Activated T-cell treated with anti-CD3 and anti-CD28 coated beads for 24 hours (primary cell): Measurements from ENCODE around the gene DHX8.
"Not testable (repeated sequence)": the region's sequence is repeated elsewhere in the genome, so short reads cannot be mapped to it uniquely, and the experiment has no call there.

ENCODE experiments used
- DNase-seq: peaks from one replicate; pipeline ENCODE4 v3.0.0-alpha.2; 2020; ENCODE audit warnings: low read depth

The DHX8 gene

DNA sequence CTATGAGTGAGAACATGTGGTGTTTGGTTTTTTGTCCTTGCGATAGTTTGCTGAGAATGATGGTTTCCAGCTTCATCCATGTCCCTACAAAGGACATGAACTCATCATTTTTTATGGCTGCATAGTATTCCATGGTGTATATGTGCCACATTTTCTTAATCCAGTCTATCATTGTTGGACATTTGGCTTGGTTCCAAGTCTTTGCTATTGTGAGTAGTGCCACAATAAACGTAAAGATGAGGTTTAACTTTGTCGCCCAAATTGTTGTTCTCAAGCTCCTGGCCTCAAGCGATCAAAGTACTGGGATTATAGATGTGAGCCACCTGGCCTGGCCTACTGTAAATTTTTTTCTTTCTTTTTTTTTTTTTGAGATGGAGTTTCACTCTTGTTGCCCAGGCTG lies 21.2 kb upstream of the DHX8 start:
- not testable (repeated sequence) for DNase-seq

DNA sequence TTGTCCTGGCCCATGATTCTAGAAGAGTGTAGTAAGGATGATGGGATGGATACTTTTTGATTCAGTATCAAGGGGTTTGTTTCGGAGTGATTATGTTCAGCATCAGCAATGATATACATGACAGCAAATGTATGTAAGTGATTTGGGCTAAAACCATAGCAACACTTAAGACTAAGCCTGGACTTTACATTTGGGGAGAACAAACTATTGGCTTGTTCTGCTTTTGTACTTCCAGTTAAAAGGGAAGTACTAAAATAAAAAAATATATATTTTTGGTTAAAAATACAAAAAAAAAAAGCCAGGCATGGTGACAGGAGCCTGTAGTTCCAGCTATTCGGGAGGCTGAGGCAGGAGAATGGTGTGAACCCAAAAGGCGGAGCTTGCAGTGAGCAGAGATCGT lies 20.5 kb upstream of the DHX8 start:
- DNase-seq, result no peak

DNA sequence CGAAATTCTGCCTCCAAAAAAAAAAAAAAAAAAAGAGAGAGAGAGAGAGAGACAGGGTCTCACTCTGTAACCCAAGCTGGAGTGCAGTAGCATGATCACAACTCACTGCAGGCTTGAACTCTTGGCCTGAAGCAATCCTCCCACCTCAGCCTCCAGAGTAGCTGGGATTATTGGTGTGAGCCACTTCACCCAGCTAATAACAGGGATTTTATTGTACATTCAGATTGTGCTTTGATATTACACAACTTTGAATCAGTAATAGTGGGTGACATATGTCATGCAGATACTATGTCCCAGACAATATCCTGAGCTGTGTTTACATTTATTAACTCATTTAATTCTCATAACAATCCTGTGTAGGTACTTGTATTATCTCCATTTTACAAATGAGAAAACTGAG lies 19.7 kb upstream of the DHX8 start:
- no peak for DNase-seq

DNA sequence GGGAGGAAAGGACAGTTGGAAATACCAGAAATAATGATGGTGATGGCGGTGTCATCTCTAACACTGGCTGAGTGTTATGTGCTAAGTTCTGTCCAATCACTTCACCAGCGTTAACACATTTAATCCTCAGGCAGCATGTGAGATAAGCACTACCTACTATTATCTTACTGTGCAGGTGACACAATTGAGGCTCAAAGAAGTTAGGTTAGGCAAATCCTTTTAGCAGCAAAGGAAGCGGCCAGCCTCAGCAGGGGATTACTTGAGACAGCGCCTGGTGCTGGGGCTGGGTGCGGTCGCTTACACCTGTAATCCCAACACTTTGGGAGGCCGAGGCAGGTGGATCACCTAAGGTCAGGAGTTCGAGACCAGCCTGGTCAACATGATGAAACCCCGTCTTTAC lies 18.7 kb upstream of the DHX8 start:
- DNase-seq, result no peak

DNA sequence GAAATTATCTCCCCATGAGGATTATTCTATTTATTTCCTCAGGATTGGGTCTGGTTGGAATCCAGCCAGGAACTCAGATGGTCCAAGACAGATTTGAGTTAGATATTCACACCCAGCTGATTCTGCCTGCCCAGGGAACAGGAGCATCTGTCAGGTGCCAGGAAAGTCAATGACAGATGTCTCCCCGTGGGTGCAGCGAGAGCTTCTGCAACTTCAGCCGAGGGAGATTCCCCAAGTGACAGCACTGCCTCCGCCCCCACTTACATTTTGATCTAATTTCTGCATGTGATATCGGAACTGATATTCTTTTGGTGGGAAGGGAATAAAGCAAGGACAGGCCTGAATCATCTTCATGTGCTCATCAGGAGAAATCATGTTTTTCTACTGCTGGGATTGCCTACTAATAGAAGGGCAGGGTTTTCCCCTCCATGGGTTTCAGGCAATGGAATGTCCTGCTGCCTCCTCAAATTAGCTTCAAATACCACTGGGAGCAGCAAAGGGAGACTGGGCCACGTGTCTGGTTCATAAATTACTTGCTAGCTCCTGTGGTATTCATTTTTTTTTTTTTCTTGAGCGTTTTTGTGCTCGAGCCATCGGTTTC lies 15.7 kb upstream of the DHX8 start:
- DNase-seq, result no peak

DNA sequence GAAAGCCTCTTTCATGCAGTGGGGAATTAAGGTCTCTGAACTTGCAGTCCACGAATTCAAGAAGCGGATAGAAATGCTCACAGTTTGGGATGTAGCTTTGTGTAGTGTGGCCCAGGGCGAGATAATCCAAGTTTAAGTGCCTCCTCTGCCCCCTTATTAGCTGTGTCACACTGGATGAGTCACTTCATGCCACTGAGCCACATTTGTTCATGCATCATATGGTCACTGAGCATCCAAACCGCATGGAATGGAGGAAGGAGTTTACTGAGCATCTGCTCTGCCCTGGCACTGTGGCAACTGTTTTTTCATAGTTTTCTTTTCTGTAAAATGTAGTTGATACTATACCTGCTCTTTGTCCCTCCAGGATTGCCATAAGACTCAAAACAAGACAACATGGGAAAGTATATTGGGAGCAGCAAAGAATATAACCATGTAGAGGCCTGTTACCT lies 15.1 kb upstream of the DHX8 start:
- DNase-seq, result no peak

DNA sequence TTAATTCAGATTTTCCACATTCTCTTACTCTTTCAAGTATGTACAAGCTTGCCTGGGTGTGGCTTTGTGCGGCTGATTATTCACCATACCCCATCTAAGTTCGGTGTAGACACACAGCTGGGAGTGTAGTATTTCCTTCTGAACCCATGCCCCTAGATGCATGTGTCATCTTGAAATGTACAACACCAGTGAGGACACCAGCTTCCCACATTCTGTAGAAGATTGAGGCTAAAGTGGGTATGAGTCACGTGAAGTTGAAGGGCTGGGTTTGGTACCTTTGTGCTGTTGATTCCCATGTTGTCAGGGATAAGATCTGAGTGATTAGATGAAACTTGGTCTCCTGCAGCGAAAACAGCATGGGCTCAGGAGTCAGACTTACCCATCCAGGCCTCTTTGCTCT lies 14.6 kb upstream of the DHX8 start:
- DNase-seq, result no peak

DNA sequence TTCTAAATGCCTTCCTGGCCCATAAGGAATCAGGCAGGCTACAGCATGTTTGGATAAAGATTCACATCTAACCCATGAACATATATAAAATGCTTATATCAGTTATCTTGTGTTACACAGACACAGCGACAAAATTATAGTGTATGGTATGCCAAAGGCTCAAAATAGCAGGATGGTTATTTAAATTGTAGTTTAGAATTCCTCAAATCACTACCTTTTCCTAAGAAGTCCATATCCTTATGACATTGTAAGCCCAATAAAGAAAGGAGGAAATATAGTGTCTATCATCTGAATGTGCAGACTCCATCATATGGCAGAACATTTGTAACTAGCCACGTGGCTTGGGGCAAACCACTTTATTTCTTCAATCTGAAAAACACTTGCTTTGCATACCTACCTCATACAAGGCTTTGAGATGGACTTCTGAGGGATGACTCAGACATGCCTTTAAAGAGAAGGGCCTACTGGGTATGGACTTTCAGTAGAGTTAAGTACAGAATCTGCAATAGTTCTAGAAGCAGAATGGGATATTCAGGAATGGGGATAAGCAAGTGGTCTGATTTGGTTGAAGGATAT lies 12.1 kb upstream of the DHX8 start:
- no peak for DNase-seq

DNA sequence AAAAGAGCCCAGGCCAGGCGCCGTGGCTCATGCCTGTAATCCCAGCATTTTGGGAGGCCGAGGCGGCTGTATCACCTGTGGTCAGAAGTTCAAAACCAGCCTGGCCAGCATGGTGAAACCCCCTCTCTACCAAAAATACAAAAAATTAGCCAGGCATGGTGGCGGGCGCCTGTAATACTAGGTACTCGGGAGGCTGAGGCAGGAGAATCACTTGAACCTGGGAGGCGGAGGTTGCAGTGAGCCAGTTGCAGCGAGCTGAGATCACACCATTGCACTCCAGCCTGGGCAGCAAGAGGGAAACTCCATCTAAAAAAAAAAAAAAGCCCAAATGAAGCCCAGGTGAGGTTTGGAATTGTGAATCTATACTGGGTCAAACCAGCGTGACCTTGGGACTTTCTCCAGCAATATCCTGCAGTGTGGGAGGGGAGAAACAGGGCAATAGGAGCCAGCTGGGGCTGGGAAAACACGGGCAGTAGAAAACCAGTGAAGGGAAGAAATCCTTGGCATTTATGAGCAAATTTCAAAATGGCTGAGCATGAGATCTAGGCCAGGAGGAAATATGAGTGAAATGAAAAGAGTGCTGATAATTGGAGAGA lies 8.2 kb upstream of the DHX8 start:
- DNase-seq, result no peak

DNA sequence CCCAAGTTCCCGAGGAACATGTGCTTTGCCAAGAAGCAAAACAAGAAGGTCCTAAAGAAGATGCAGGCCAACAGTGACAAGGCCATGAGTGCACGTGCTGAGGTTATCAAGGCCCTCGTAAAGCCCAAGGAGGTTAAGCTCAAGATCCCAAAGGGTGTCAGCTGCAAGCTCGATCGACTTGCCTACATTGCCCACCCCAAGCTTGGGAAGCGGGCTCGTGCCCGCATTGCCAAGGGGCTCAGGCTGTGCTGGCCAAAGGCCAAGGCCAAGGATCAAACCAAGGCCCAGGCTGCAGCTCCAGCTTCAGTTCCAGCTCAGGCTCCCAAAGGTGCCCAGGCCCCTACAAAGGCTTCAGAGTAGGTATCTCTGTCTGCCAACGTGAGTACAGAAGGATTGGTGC lies 7.5 kb upstream of the DHX8 start:
- not testable (repeated sequence) for DNase-seq

DNA sequence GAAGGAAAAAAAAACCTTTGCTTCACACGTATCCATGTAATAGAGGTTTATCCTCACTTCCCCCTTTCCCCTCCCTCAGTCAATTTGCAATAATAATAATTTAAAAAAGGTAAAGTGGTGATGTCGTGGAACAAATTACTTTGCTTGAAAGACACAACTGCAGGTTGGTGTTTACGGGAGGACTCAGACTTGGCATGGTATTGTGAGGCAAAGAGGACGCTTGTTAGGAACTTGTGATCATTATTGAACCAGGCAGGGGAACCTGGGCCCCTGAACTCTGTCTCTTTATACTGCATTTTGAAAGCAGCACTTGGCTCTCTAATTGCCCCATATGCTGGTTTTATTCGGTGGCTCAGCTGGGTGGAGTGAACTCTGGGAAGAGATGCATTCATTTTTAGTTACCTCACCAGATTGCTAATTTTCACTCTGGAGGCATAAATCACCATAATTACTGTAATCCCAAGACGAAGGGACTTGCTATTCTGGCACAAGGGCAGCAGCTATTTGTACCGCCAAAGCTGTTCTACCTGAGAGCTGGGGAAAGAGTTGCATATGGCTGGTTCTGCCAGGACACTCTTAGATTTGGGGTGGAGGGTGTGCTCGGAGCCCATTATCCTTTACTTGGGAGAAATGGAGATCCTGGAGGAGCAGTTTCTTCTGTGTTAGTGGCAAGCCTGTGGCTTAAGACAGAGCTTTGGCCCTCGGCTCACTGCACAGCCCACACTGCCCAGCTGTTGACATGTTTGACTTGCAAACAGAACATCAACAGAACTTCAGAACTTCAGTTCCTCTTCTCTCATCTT lies 5.7 kb upstream of the DHX8 start:
- no peak for DNase-seq

DNA sequence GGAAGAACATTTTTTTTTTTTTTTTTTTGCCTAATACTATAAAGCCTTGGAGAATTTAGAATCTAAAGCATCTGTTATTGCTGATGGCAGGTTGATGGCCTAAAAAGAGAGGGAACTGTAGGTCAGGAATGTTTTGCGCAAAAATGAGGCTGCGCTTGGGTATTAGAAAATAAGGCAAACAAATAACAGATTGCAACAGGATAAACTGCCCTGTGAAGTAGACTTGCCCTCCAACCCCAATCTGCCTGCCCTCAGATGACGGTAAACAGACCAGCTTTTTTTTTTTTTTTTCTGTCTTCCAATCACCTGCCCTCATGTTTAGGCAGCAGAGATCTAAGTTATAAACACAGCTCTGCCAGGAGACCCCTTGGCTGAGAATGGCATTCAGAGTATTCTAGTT lies 3.8 kb upstream of the DHX8 start:
- no peak for DNase-seq

DNA sequence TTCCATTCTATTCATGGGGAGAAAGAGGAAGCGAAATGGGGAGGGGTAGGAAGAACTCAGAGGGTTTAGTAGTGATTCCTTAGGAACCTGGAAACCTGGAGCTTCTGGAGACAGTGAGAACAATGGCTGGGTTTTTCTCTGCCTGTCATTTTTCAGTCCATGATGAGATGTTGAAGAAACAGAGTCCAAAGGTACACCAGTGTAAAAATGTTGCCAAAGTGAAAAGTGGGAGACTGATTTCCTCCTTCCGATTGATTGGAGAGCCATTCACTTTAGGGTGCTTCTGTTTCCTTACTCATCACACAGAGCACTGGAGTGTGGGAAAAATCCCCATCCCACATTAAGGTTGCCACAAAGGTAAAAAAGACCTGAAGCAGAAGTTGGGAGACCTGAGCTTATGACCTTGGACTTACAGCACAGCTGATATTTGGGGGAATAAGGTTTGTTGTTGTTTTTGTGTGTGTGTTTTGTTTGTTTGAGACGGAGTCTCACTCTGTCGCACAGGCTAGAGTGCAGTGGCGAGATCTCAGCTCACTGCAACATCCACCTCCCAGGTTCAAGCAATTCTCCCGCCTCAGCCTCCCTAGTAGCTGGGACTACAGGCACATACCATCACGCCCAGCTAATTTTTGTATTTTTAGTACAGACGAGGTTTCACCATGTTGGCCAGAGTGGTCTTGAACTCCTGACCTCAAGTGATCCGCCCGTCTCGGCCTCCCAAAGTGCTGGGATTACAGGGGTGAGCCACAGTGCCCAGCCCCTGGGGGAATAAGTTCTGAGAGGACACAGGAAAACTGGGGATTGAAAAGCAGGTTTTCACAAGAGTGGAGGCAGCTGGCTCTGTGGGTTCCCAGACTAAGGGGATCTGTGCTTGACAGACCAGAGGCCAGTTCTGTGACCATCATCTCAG lies 1.4 kb upstream of the DHX8 start:
- DNase-seq, result no peak

DNA sequence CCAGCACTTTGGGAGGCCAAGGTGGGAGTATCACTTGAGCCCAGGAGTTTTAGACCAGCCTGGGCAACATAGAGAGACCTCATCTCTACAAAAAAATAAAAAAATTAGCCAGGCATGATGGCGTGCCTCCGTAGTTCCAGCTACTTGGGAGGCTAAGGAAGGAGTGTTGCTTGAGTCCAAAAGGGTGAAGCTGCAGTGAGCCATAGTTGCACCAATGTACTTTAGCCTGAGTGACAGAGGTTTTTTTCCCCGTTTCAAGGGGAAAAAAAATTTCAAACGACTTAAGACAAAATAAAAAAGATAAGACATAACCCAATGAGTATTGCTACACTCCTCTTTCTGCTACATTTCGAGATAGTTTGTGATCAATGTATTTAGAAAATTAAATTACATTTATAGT lies 6.8 kb downstream of the DHX8 start:
- DNase-seq, result no peak

DNA sequence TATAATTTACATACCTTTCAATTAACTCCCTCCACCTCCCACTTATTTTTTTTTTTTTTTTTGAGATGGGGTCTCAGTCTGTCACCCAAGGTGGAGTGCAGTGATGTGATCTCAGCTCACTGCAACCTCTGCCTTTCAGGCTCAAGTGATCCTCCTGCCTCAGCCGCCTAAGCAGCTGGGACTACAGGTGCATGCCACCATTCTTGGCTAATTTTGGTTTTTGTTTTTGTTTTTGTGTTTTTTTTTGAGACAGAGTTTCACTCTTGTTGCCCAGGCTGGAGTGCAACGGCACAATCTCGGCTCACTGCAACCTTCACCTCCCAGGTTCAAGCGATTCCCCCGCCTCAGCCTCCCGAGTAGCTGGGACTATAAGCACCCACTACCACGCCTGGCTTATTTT lies 25.7 kb downstream of the DHX8 start:
- not testable (repeated sequence) for DNase-seq

DNA sequence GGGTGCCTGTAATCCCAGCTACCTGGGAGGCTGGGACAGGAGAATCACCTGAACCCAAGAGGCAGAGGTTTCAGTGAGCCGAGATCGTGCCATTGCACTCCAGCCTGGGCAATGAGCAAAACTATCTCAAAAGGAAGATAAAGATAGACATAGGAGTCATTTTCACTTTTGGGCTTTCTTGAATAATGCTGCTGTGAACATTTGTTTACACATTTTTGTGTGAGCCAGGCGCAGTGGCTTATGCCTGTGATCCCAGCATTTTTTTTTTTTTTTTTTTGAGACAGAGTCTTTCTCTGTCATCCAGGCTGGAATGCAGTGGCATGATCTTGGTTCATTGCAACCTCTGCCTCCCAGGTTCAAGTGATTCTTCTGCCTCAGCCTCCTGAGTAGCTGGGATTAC lies 27.4 kb downstream of the DHX8 start:
- not testable (repeated sequence) for DNase-seq

DNA sequence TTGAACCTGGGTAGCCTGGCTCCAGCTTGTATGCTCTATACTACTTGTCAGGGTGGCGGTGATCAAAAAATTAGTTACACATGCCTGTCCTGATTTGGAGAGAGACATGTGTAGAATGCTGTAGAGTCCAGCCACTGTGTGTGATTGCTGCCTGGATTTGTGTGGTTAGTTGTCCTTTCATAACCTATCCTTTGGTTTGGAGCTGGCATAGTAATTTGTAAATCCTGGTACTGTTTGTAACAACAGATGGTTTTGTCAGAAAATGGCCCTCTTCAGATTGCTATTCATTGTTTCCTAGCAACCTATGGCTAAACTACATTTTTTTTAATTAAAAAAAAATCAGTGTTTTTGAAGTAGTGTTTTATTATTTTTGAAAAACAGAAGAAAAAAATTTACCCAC lies 31.9 kb downstream of the DHX8 start:
- DNase-seq, result no peak

DNA sequence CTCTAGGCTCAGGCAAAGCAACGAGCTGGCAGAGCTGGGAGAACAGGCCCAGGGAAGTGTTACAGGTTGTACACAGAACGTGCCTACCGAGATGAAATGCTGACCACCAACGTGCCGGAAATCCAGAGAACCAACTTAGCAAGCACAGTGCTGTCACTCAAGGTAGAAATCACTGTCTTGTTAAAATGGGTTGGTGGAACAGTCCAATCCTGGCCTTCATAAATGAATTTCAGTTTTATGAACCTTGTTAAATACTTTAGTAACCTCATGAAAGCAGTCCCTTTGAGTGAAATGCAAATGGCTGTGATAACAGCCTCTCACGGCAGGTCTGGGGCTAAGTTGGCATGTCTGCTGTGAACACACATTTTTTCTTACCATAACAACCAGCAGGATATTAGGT lies 33.4 kb downstream of the DHX8 start:
- DNase-seq, result no peak

DNA sequence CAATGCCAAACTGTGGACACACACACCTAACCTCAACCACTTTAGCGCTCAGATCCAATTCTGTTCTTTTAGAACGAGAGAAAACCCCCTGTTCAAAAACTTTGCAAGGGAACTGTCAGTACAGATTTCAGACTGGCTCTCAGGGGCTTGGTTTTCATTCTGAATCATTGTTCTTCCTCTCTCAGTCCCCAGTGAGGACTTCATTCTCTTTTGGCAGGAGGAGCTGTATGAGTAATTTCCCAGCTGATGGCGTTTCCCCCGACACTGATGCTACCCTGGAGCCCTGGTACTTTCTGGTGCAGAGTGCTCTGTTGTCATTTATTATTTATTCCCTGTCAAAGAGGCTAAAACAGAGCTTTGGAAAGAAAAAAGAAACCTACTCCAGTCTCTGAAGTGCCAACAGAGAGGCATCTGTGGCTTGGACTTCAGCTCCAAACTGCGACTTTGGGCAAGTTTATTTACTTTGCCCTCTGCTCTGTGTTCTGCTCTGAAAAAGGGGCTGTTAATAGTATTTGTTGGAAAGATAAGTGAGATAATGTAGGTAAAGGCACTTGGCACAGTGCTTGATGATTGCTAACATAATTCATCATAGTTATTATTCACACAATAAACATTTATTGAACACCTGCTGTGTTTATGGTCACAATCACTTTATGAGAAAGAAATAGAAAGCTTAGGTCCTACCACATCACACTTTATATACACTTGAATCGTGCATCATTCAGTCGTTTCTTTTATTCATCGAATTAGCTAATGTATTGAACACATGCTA lies 34.0 kb downstream of the DHX8 start:
- DNase-seq, result no peak

DNA sequence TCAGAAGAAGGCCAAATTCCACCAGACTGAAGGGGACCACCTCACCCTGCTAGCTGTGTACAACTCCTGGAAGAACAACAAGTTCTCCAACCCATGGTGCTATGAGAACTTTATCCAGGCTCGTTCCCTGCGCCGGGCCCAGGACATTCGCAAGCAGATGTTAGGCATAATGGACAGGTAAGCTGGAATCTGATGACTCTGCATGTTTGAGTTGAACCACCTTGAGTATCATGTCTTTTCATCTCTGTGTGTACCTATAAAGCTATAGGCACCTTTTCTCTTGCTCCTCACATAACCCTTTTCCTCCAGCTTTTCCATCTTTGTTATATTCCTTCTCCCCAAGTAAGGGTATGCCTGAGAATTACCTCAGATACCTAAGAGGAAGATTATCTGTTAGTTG lies 37.6 kb downstream of the DHX8 start:
- DNase-seq, result no peak

DNA sequence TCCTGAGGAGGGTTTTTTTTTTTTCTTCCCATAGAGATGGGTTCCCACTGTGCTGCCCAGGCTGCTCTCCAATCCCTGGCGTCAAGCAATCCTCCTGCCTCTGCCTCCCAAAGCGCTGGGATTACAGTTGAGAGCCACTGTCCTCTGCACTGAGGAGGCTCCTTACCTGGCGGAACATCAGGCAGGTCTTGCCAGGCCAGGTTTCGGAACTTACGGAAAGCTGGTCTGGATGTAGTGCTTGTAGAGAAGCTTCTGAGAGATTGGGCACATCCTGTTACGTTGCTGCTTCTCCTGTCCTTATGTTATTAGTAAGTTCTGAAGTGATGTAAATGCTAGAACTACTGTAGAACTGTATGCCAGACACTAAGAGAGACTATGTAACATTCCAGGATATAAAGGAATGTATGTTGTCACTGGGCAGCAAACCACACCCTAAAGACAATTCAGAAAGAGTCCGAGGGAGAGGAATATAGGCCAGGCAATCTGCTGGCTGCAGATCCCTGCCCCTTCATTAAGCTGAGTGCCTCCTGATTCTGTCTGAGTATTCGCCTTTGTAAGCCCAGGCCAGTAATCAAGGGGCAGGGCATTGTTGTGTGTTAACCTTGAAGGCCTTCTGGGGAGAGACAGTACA lies 41.3 kb downstream of the DHX8 start:
- DNase-seq, result no peak
